IMR-90 (cell line): Measurements from ENCODE around the gene REG3A. TPM values are rescaled to one million over a fixed set of nuclear protein-coding genes. Genes with fewer than 3 reads are reported as not detected.

Experiments used
- ATAC-seq: fragments of 200-7000 bp; cut with Tn5 transposase; 2 replicates; pipeline ENCODE4 v1.9.1; 2020; ENCODE audit warnings: low read depth, mild to moderate bottlenecking, moderate library complexity
- BruUV-seq: library from RNA; stranded (reverse); fragments of 400-500 nt; replicated peaks from 2 replicates; lab custom pipeline; 2021; lab: Mats Ljungman, UMichigan
- CTCF ChIA-PET: fragments of 300-600 bp; formaldehyde crosslinking; extraction: SDS; loops from one replicate; lab custom pipeline; 2021; ENCODE audit warnings: antibody characterized with exemption; lab: Yijun Ruan, JAX
- POLR2A ChIA-PET: fragments of 300-600 bp; sonication (Branson Sonifier 250); formaldehyde crosslinking; loops from one replicate; lab custom pipeline; 2022; ENCODE audit warnings: antibody characterized with exemption; ENCODE audit not compliant: unreplicated experiment; lab: Charles Lee
- DNase-seq: peaks from one replicate; pipeline ENCODE4 v3.0.0; 2013
- H2AFZ ChIP-seq: replicated peaks from 2 replicates; pipeline ENCODE3; 2013; ENCODE audit warnings: low read length, mild to moderate bottlenecking; ENCODE audit not compliant: poor library complexity
- H2AK5ac ChIP-seq: 2 replicates; pipeline ENCODE4 v1.6.1; 2013; ENCODE audit warnings: low read depth, low read length, inconsistent platforms
- H2AK9ac ChIP-seq: replicated peaks from 2 replicates; pipeline ENCODE3; 2013; ENCODE audit warnings: mild to moderate bottlenecking, low read depth, low read length, moderate library complexity; ENCODE audit not compliant: poor library complexity
- H2BK120ac ChIP-seq: 2 replicates; pipeline ENCODE4 v1.6.1; 2013; ENCODE audit warnings: low read depth, low read length, inconsistent platforms
- H2BK15ac ChIP-seq: 3 replicates; pipeline ENCODE4 v1.6.1; 2013; ENCODE audit warnings: low read depth, low read length, inconsistent platforms
- H2BK20ac ChIP-seq: 2 replicates; pipeline ENCODE4 v1.6.1; 2013; ENCODE audit warnings: low read depth, mild to moderate bottlenecking, inconsistent platforms, low read length, moderate library complexity
- H2BK5ac ChIP-seq: 2 replicates; pipeline ENCODE4 v1.6.1; 2013; ENCODE audit warnings: mild to moderate bottlenecking, low read depth, low read length, inconsistent platforms; ENCODE audit not compliant: poor library complexity, severe bottlenecking
- H3K14ac ChIP-seq: replicated peaks from 2 replicates; pipeline ENCODE4 v1.6.1; 2013; ENCODE audit warnings: low read depth, low read length, inconsistent platforms
- H3K18ac ChIP-seq: 2 replicates; pipeline ENCODE4 v1.6.1; 2013; ENCODE audit warnings: low read depth, low read length, control low read depth
- H3K23ac ChIP-seq: 2 replicates; pipeline ENCODE4 v1.6.1; 2013; ENCODE audit warnings: low read depth, low read length, inconsistent platforms
- H3K27ac ChIP-seq: 2 replicates; pipeline ENCODE4 v1.5.1; 2013; ENCODE audit warnings: mild to moderate bottlenecking, control low read depth, low read length; ENCODE audit not compliant: insufficient read depth
- H3K27me3 ChIP-seq: 2 replicates; pipeline ENCODE4 v1.6.1; 2013; ENCODE audit warnings: low read length; ENCODE audit not compliant: control insufficient read depth, insufficient read depth
- H3K36me3 ChIP-seq: 2 replicates; pipeline ENCODE4 v1.6.1; 2013; ENCODE audit warnings: low read length, mixed read lengths; ENCODE audit not compliant: control insufficient read depth, insufficient read depth
- H3K4ac ChIP-seq: 2 replicates; pipeline ENCODE4 v1.6.1; 2013; ENCODE audit warnings: low read depth, low read length, inconsistent platforms
- H3K4me1 ChIP-seq: 2 replicates; pipeline ENCODE4 v1.6.1; 2013; ENCODE audit warnings: low read length, mixed read lengths; ENCODE audit not compliant: control insufficient read depth, insufficient read depth
- H3K4me2 ChIP-seq: 2 replicates; pipeline ENCODE4 v1.6.1; 2013; ENCODE audit warnings: low read depth, mild to moderate bottlenecking, control low read depth, low read length, moderate library complexity
- H3K4me3 ChIP-seq: 2 replicates; pipeline ENCODE4 v1.5.1; 2013; ENCODE audit warnings: low read depth, mild to moderate bottlenecking, control low read depth, low read length, moderate library complexity; ENCODE audit not compliant: insufficient read depth
- H3K56ac ChIP-seq: 2 replicates; pipeline ENCODE4 v1.6.1; 2013; ENCODE audit warnings: low read length, inconsistent platforms; ENCODE audit not compliant: insufficient read depth; ENCODE audit errors: extremely low read depth
- H3K79me1 ChIP-seq, 2 experiments: 2 replicates each; pipeline ENCODE4 v1.6.1; 2013; ENCODE audit warnings: low read length in 2 of 2, inconsistent platforms in 1 of 2, low read depth in 1 of 2
- H3K9ac ChIP-seq: 2 replicates; pipeline ENCODE4 v1.6.1; 2013; ENCODE audit warnings: low read depth, low read length, control low read depth
- H3K9me1 ChIP-seq: 2 replicates; pipeline ENCODE4 v1.6.1; 2013; ENCODE audit warnings: low read length, inconsistent platforms; ENCODE audit not compliant: insufficient read depth
- H3K9me3 ChIP-seq: 2 replicates; pipeline ENCODE4 v1.6.1; 2013; ENCODE audit warnings: low read length; ENCODE audit not compliant: control insufficient read depth, insufficient read depth
- H4K20me1 ChIP-seq: 2 replicates; pipeline ENCODE4 v1.6.1; 2013; ENCODE audit warnings: low read length, inconsistent platforms; ENCODE audit not compliant: insufficient read depth
- H4K5ac ChIP-seq: 2 replicates; pipeline ENCODE4 v1.6.1; 2013; ENCODE audit warnings: mild to moderate bottlenecking, low read depth, low read length, control low read depth
- H4K8ac ChIP-seq, 2 experiments: 2 replicates each; pipeline ENCODE4 v1.6.1; 2013; ENCODE audit warnings: low read depth in 2 of 2, low read length in 2 of 2, control low read depth in 1 of 2, inconsistent platforms in 1 of 2
- H4K91ac ChIP-seq: 2 replicates; pipeline ENCODE4 v1.6.1; 2013; ENCODE audit warnings: low read depth, low read length, inconsistent platforms; ENCODE audit not compliant: insufficient read depth
- BHLHE40 ChIP-seq: fragments of 150-350 bp; IDR thresholded peaks from 2 replicates; pipeline ENCODE4 v1.6.1; 2016; ENCODE audit warnings: mild to moderate bottlenecking, low read depth, low read length
- CEBPB ChIP-seq: IDR thresholded peaks from 2 replicates; pipeline ENCODE4 v1.6.1; 2012; ENCODE audit warnings: low read depth, low read length, improper control_type of control experiment
- MAFK ChIP-seq: IDR thresholded peaks from 2 replicates; pipeline ENCODE4 v1.6.1; 2012; ENCODE audit warnings: low read depth, low read length, improper control_type of control experiment
- WGBS, 2 experiments: methylation state at CpG; one replicate each; pipeline versions ENCODE4 v1.1.5 to v1.1.7; 2013; ENCODE audit warnings: missing lambda C conversion rate in 2 of 2; ENCODE audit not compliant: insufficient read length in 1 of 2; ENCODE audit errors: extremely low coverage in 2 of 2; 5-methylcytosine and 5-hydroxymethylcytosine counted together
- dilution Hi-C: fragments of 300-500 bp; cut with HindIII; formaldehyde crosslinking; loops from one replicate; pipeline ENCODE4 v1.14.3; 2018; ENCODE audit warnings: low sequenced_read_pairs; ENCODE audit not compliant: unreplicated experiment
- in situ Hi-C: fragments of 300-500 bp; cut with MboI; formaldehyde crosslinking; loops from 3 replicates; pipeline ENCODE4 v1.14.3; 2019; ENCODE audit warnings: low sequenced_read_pairs, inconsistent platforms, mixed read lengths
- intact Hi-C: fragments of 100-400 bp; cut with micrococcal nuclease; formaldehyde crosslinking; loops from 2 replicates; pipeline ENCODE4 v1.10.0; 2022
- polyA plus RNA-seq, 3 experiments: library from polyadenylated mRNA; depleted of rRNA; stranded (reverse); fragments of >200 nt; gene quantifications; 2 replicates each; pipeline ENCODE4 v1.2.3, GENCODE V29; 2012; ENCODE audit warnings: low replicate concordance in 1 of 3
- total RNA-seq: library from RNA; depleted of rRNA; stranded (reverse); fragments of >200 nt; gene quantifications from 2 replicates; pipeline ENCODE4 v1.2.3, GENCODE V29; 2012; rRNA removed

Gene REG3A
- total and polyA plus RNA-seq, 2 of the 4 experiments (the other 2 are of a cell fraction): not detected

- Histone ChIP-seq H2BK15ac (no peak overlapping the region), H2AK5ac (no peak overlapping the region), H3K36me3 (no peaks in the 10 kb centered on the region), H2BK5ac (no peak overlapping the region), H3K4ac (no peak overlapping the region), H3K4me2 (no peak overlapping the region), H3K9me3 (peaks cover 3% of the 10 kb centered on the region; the same call in 1 of the 2 replicates), H2BK120ac (no peak overlapping the region), H3K4me3 (no peak overlapping the region), H4K91ac (no peak overlapping the region), H3K9me1 (no peaks in the 10 kb centered on the region), H2AFZ (no peak overlapping the region), H4K20me1 (no peaks in the 10 kb centered on the region), H2AK9ac (no peak overlapping the region), H3K27me3 (no peaks in the 10 kb centered on the region), H4K8ac (no peak overlapping the region), H4K5ac (no peak overlapping the region), H3K18ac (no peak overlapping the region), H3K9ac (no peak overlapping the region), H3K23ac (no peak overlapping the region), H3K14ac (no peak overlapping the region), H3K56ac (no peak overlapping the region), H3K79me1 (no peaks in the 10 kb centered on the region), H2BK20ac (no peak overlapping the region), H3K27ac (no peak overlapping the region), H3K4me1 (no peaks in the 10 kb centered on the region)
- ATAC-seq: no peak
- DNase-seq: no peak
- intact Hi-C loops (no loop called here), in situ Hi-C loops (no loop called here), dilution Hi-C loops (no loop called here)
- WGBS, 2 experiments: 65% methylated on average over 3 of the region's 3 CpGs; no CpG with 5 or more reads in 1 of the 2 experiments
- CTCF ChIA-PET: no interaction called here
- POLR2A ChIA-PET: no interaction called here
- TF ChIP-seq CEBPB (peak; percentile 55; the same call in 1 of the 2 replicates), MAFK (no peak), BHLHE40 (no peak)
- BruUV-seq: no TSS peak
Observed at GRCh38 chr2:79112269-79112668, 47.3 kb downstream of the REG3A start.

Other genes with a start within 250 kb of the REG3A start
- gene REG3G, start 134.1 kb downstream of the REG3A start, total RNA-seq: not detected in 2 replicates
- gene REG3G, start 134.1 kb downstream of the REG3A start, polyA plus RNA-seq (2012; rRNA removed): not detected in 2 replicates
- gene REG1B, start 71.8 kb downstream of the REG3A start, total RNA-seq: not detected in 2 replicates
- not detected in 2 replicates for gene REG1B, start 71.8 kb downstream of the REG3A start, polyA plus RNA-seq (2012; rRNA removed)
- gene REG1A, start 39.3 kb downstream of the REG3A start, total RNA-seq: not detected in 2 replicates
- gene REG1A, start 39.3 kb downstream of the REG3A start, polyA plus RNA-seq (2012; rRNA removed): not detected in 2 replicates